ENCODE measurements around the gene VSNL1.
A peak's percentile ranks its signal among the peaks of the same experiment; 100 is the strongest.

Gene VSNL1

GRCh38 chr2:17571681-17572080 is 31.2 kb downstream of the VSNL1 start:
- no peaks in the 10 kb centered on the region for H3K4me1 ChIP-seq (ENCODE audit: insufficient read depth, low read length, severe bottlenecking)
- H3K27me3 ChIP-seq (ENCODE audit: insufficient read depth, low read length) = no peaks in the 10 kb centered on the region
- H2AFZ ChIP-seq (ENCODE audit: low read length) = no peak overlapping the region
- no peaks in the 10 kb centered on the region for H4K20me1 ChIP-seq (ENCODE audit: insufficient read depth, low read length)
- H3K27ac ChIP-seq (ENCODE audit: low read depth, low read length, poor library complexity, severe bottlenecking) = no peak overlapping the region
- no peak overlapping the region for H3K4me2 ChIP-seq (ENCODE audit: low read length)
- H3K9me2 ChIP-seq (ENCODE audit: low read depth, low read length) = no peaks in the 10 kb centered on the region
- no peak for TF ChIP-seq CTCF (IDR thresholded peaks at IDR 0.05; ENCODE audit: low read length)
- TF ChIP-seq EZH2 (IDR thresholded peaks at IDR 0.05; ENCODE audit: borderline replicate concordance, low read length) = no peak
- H3K9ac ChIP-seq (ENCODE audit: low read length) = no peak overlapping the region
- H3F3A ChIP-seq (ENCODE audit: insufficient read depth, low read length) = no peaks in the 10 kb centered on the region
- no peaks in the 10 kb centered on the region for H3K79me2 ChIP-seq (ENCODE audit: insufficient read depth, low read length)
- H3K9me3 ChIP-seq (ENCODE audit: low read length) = no peaks in the 10 kb centered on the region
- no peaks in the 10 kb centered on the region for H3K36me3 ChIP-seq (ENCODE audit: insufficient read depth, low read length)
- H3K4me3 ChIP-seq (ENCODE audit: low read depth, low read length, poor library complexity, severe bottlenecking) = no peak overlapping the region

- no peak overlapping the region for H3K4me3 ChIP-seq (ENCODE audit: low read depth, low read length, poor library complexity, severe bottlenecking)
- H4K20me1 ChIP-seq (ENCODE audit: insufficient read depth, low read length) = no peaks in the 10 kb centered on the region
- no peaks in the 10 kb centered on the region for H3F3A ChIP-seq (ENCODE audit: insufficient read depth, low read length)
- no peaks in the 10 kb centered on the region for H3K9me2 ChIP-seq (ENCODE audit: low read depth, low read length)
- no peaks in the 10 kb centered on the region for H3K4me1 ChIP-seq (ENCODE audit: insufficient read depth, low read length, severe bottlenecking)
- no peak for TF ChIP-seq EZH2 (IDR thresholded peaks at IDR 0.05; ENCODE audit: borderline replicate concordance, low read length)
- peak; percentile 33; the same call in 1 of the 2 replicates for TF ChIP-seq CTCF (IDR thresholded peaks at IDR 0.05; ENCODE audit: low read length)
- no peak overlapping the region for H3K27ac ChIP-seq (ENCODE audit: low read depth, low read length, poor library complexity, severe bottlenecking)
- no peak overlapping the region for H3K4me2 ChIP-seq (ENCODE audit: low read length)
- H3K9me3 ChIP-seq (ENCODE audit: low read length) = no peaks in the 10 kb centered on the region
- no peak overlapping the region for H2AFZ ChIP-seq (ENCODE audit: low read length)
- H3K9ac ChIP-seq (ENCODE audit: low read length) = no peak overlapping the region
- no peaks in the 10 kb centered on the region for H3K79me2 ChIP-seq (ENCODE audit: insufficient read depth, low read length)
- no peaks in the 10 kb centered on the region for H3K36me3 ChIP-seq (ENCODE audit: insufficient read depth, low read length)
- no peaks in the 10 kb centered on the region for H3K27me3 ChIP-seq (ENCODE audit: insufficient read depth, low read length)
Observed at GRCh38 chr2:17573085-17573803, 32.7 kb downstream of the VSNL1 start.

GRCh38 chr2:17573804-17574175 is 33.3 kb downstream of the VSNL1 start:
- Histone ChIP-seq H3K27me3 (ENCODE audit: insufficient read depth, low read length) (no peaks in the 10 kb centered on the region), H3K36me3 (ENCODE audit: insufficient read depth, low read length) (no peaks in the 10 kb centered on the region), H3F3A (ENCODE audit: insufficient read depth, low read length) (no peaks in the 10 kb centered on the region), H3K4me2 (ENCODE audit: low read length) (no peak overlapping the region), H3K4me1 (ENCODE audit: insufficient read depth, low read length, severe bottlenecking) (no peaks in the 10 kb centered on the region), H3K9ac (ENCODE audit: low read length) (no peak overlapping the region), H3K27ac (ENCODE audit: low read depth, low read length, poor library complexity, severe bottlenecking) (no peak overlapping the region), H4K20me1 (ENCODE audit: insufficient read depth, low read length) (no peaks in the 10 kb centered on the region), H3K4me3 (ENCODE audit: low read depth, low read length, poor library complexity, severe bottlenecking) (no peak overlapping the region), H2AFZ (ENCODE audit: low read length) (no peak overlapping the region), H3K9me2 (ENCODE audit: low read depth, low read length) (no peaks in the 10 kb centered on the region), H3K9me3 (ENCODE audit: low read length) (no peaks in the 10 kb centered on the region), H3K79me2 (ENCODE audit: insufficient read depth, low read length) (no peaks in the 10 kb centered on the region)
- TF ChIP-seq CTCF (IDR thresholded peaks at IDR 0.05; ENCODE audit: low read length) (no peak), EZH2 (IDR thresholded peaks at IDR 0.05; ENCODE audit: borderline replicate concordance, low read length) (no peak)
